Endothelial cell of umbilical vein (primary cell): ENCODE results near the gene PRKAR2B. TPM values are rescaled to one million over a fixed set of nuclear protein-coding genes. Genes with fewer than 3 reads are reported as not detected.

Experiments used
- BruUV-seq: library from RNA; stranded (reverse); fragments of 400-500 nt; replicated peaks from 2 replicates; lab custom pipeline; 2021; lab: Mats Ljungman, UMichigan
- CTCF ChIA-PET: fragments of 300-600, 350-600 bp; sonication (Branson Sonifier 250); formaldehyde crosslinking; loops from one replicate; lab custom pipeline; 2021; ENCODE audit warnings: antibody characterized with exemption, inconsistent platforms; lab: Charles Lee
- POLR2A ChIA-PET: fragments of 300-600, 350-600 bp; sonication (Branson Sonifier 250); formaldehyde crosslinking; loops from one replicate; lab custom pipeline; 2021; ENCODE audit warnings: antibody characterized with exemption, inconsistent platforms; lab: Charles Lee
- DNase-seq: peaks from one replicate; pipeline ENCODE4 v3.0.0-alpha.2; 2011; ENCODE audit warnings: low read depth, low spot score
- FAIRE-seq: peaks from 2 replicates; lab custom pipeline; 2011; peaks lifted over from hg19 to GRCh38; lab: Jason Lieb, UNC
- H2AFZ ChIP-seq: 2 replicates; pipeline ENCODE4 v1.6.0; 2012; ENCODE audit warnings: low read depth, low read length, control low read depth, inconsistent platforms
- H3K27ac ChIP-seq: 2 replicates; pipeline ENCODE4 v1.5.1; 2011; ENCODE audit warnings: low read depth, mild to moderate bottlenecking, control low read depth, low read length, moderate library complexity; ENCODE audit not compliant: insufficient read depth
- H3K27me3 ChIP-seq, 2 experiments: 2 replicates each; pipeline versions ENCODE4 v1.6.0 to v1.6.1; 2011; ENCODE audit warnings: low read length in 2 of 2, mixed read lengths in 1 of 2; ENCODE audit not compliant: control insufficient read depth in 2 of 2, insufficient read depth in 2 of 2
- H3K36me3 ChIP-seq, 2 experiments: 2 replicates in 1 of 2; 3 replicates in 1 of 2; pipeline ENCODE4 v1.5.1; 2011; ENCODE audit warnings: low read length in 2 of 2, mild to moderate bottlenecking in 1 of 2, moderate library complexity in 1 of 2; ENCODE audit not compliant: control insufficient read depth in 2 of 2, insufficient read depth in 2 of 2; ENCODE audit errors: extremely low read depth in 1 of 2
- H3K4me1 ChIP-seq: 3 replicates; pipeline ENCODE4 v1.5.1; 2011; ENCODE audit warnings: mild to moderate bottlenecking, low read length; ENCODE audit not compliant: control insufficient read depth, insufficient read depth; ENCODE audit errors: extremely low read depth
- H3K4me2 ChIP-seq: 2 replicates; pipeline ENCODE4 v1.6.1; 2011; ENCODE audit warnings: low read length, control low read depth, mixed read lengths; ENCODE audit not compliant: insufficient read depth
- H3K4me3 ChIP-seq, 3 experiments: fragments of 200-600 bp in 1 of 3; sonication (generic), shearing (Covaris generic) in 1 of 3; replicated peaks in 1 of 3; 2 replicates each; pipeline ENCODE4 v1.5.1; 2011 to 2016; ENCODE audit warnings: control low read depth in 3 of 3, low read length in 3 of 3, mild to moderate bottlenecking in 2 of 3, inconsistent platforms in 1 of 3, low read depth in 1 of 3, moderate library complexity in 1 of 3; ENCODE audit not compliant: insufficient read depth in 1 of 3
- H3K79me2 ChIP-seq: 2 replicates; pipeline ENCODE4 v1.6.0; 2012; ENCODE audit warnings: low read length, inconsistent platforms; ENCODE audit not compliant: control insufficient read depth, insufficient read depth
- H3K9ac ChIP-seq: replicated peaks from 2 replicates; pipeline ENCODE3; 2011; ENCODE audit warnings: low read length, control low read depth; ENCODE audit not compliant: insufficient read depth; ENCODE audit errors: extremely low read depth
- H3K9me1 ChIP-seq: replicated peaks from 3 replicates; pipeline ENCODE4 v1.6.0; 2011; ENCODE audit warnings: mild to moderate bottlenecking, low read length; ENCODE audit not compliant: control insufficient read depth, insufficient read depth; ENCODE audit errors: extremely low read depth
- H3K9me3 ChIP-seq: replicated peaks from 2 replicates; pipeline ENCODE4 v1.5.1; 2012; ENCODE audit warnings: low read length, inconsistent platforms; ENCODE audit not compliant: control insufficient read depth, insufficient read depth
- H4K20me1 ChIP-seq: replicated peaks from 2 replicates; pipeline ENCODE3; 2011; ENCODE audit warnings: mild to moderate bottlenecking, low read length; ENCODE audit not compliant: control insufficient read depth, insufficient read depth; ENCODE audit errors: extremely low read depth
- CTCF ChIP-seq, 2 donors: IDR thresholded peaks; 1 replicate in 1 of 2; 2 replicates in 1 of 2; pipeline ENCODE4 v1.5.1; 2011; ENCODE audit warnings: low read length in 2 of 2, mild to moderate bottlenecking in 2 of 2, moderate library complexity in 2 of 2, control low read depth in 1 of 2, inconsistent platforms in 1 of 2, low read depth in 1 of 2; ENCODE audit not compliant: insufficient read depth in 1 of 2; ENCODE audit errors: extremely low read depth in 1 of 2
- EZH2 ChIP-seq: IDR thresholded peaks from 2 replicates; pipeline ENCODE4 v1.6.1; 2012; ENCODE audit warnings: borderline replicate concordance, low read depth, mild to moderate bottlenecking, moderate library complexity, low read length, inconsistent platforms; ENCODE audit not compliant: severe bottlenecking
- FOS ChIP-seq: IDR thresholded peaks from 2 replicates; pipeline ENCODE4 v1.6.1; 2011; ENCODE audit warnings: mild to moderate bottlenecking, low read length, moderate library complexity, borderline replicate concordance; ENCODE audit not compliant: insufficient read depth
- GATA2 ChIP-seq: IDR thresholded peaks from 2 replicates; pipeline ENCODE4 v1.7.0; 2011; ENCODE audit warnings: low read depth, mild to moderate bottlenecking, moderate library complexity, mixed read lengths, low read length; ENCODE audit not compliant: insufficient read length, insufficient read depth
- JUN ChIP-seq: IDR thresholded peaks from 2 replicates; pipeline ENCODE4 v1.6.1; 2011; ENCODE audit warnings: borderline replicate concordance, low read depth; ENCODE audit not compliant: insufficient read length, insufficient read depth
- MAX ChIP-seq: IDR thresholded peaks from 2 replicates; pipeline ENCODE4 v1.6.1; 2011; ENCODE audit not compliant: insufficient read depth, insufficient read length
- MYC ChIP-seq: IDR thresholded peaks from one replicate; pipeline ENCODE4 v1.6.1; 2011; ENCODE audit warnings: mild to moderate bottlenecking, low read depth, low read length
- POLR2A ChIP-seq: IDR thresholded peaks from 2 replicates; pipeline ENCODE4 v1.6.1; 2012; ENCODE audit warnings: low read depth, mild to moderate bottlenecking, control low read depth, low read length
- POLR2AphosphoS5 ChIP-seq: IDR thresholded peaks from 2 replicates; pipeline ENCODE4 v1.6.1; 2012; ENCODE audit warnings: low read depth, mild to moderate bottlenecking, control low read depth, low read length, moderate library complexity; ENCODE audit not compliant: insufficient read depth
- dilution Hi-C: fragments of 300-500 bp; cut with MboI; formaldehyde crosslinking; loops from one replicate; pipeline ENCODE4 v1.15.0; 2019; ENCODE audit warnings: low sequenced_read_pairs; ENCODE audit not compliant: extremely low pct_ligation_motif_present
- intact Hi-C: fragments of 100-400 bp; cut with micrococcal nuclease; formaldehyde crosslinking; loops from one replicate; pipeline ENCODE4 v1.10.0; 2022
- polyA plus RNA-seq, 4 experiments: library from polyadenylated mRNA; depleted of rRNA in 3 of 4; stranded (reverse) in 3 of 4; unstranded in 1 of 4; fragments of >200 nt; gene quantifications; 2 replicates each; pipeline versions ENCODE4 v1.2.1 to v1.2.3, GENCODE V29; 2011 to 2012; ENCODE audit warnings: missing spikeins in 1 of 4
- total RNA-seq: library from RNA; stranded (reverse); gene quantifications from 2 replicates; pipeline ENCODE4 v1.2.3, GENCODE V29; 2021

The PRKAR2B gene
- total and polyA plus RNA-seq, 2 donors (not counting 3 experiments of a cell fraction or from before 2014, with no cell fraction given) = 10.7 to 39.8 TPM

- FAIRE-seq (no peak), DNase-seq (peak; percentile 22)
- Histone ChIP-seq H2AFZ (no peak overlapping the region), H3K27me3 (no peaks in the 10 kb centered on the region), H3K4me3 (peak overlapping the region in 1 of 3 experiments; percentile 95), H3K4me1 (peaks cover 55% of the 10 kb centered on the region), H3K9ac (no peak overlapping the region), H3K27ac (peak overlapping the region; percentile 68), H3K79me2 (peaks cover 65% of the 10 kb centered on the region), H3K9me1 (no peaks in the 10 kb centered on the region), H3K4me2 (peak overlapping the region; percentile 80), H3K36me3 (no peaks in the 10 kb centered on the region), H3K9me3 (no peaks in the 10 kb centered on the region), H4K20me1 (no peaks in the 10 kb centered on the region)
- CTCF ChIA-PET = interaction anchor here (0.8 to 2.6 kb wide), 7 partner anchors 12 to 102 kb away, joined by 3 to 37 read pairs (median 5); no protein-coding TSS in a partner anchor
- intact Hi-C loops (loop anchor here (1.0 to 10.0 kb wide), 3 partner anchors 100 to 452 kb away; no protein-coding TSS in a partner anchor), dilution Hi-C loops (no loop called here)
- POLR2A ChIA-PET = interaction anchor here (0.7 to 0.9 kb wide), 2 partner anchors 28 to 122 kb away, joined by 3 to 5 read pairs; partner anchors contain the start of gene HBP1
- BruUV-seq = no TSS peak
- TF ChIP-seq POLR2AphosphoS5 (no peak), CTCF (IDR thresholded peaks at IDR 0.05; ENCODE audit: extremely low read depth in 1 of 2, insufficient read depth in 1 of 2, low read depth in 1 of 2, low read length in 2 of 2) (no peak), MYC (no peak), EZH2 (no peak), GATA2 (no peak), FOS (no peak), MAX (no peak), POLR2A (no peak), JUN (no peak)
These were observed 2.2 kb downstream of the PRKAR2B start for GRCh38 chr7:107046491-107047259.
